ENCODE data around the gene TUBA1C.
"Not testable (repeated sequence)": the region's sequence is repeated elsewhere in the genome, so short reads cannot be mapped to it uniquely, and the experiment has no call there.

The TUBA1C gene

GRCh38 chr12:49264873-49265792 lies at the start of gene TUBA1C:
Gene TUBA1C, plus strand, starts transcription at chr12:49265082. Its CDS starts 100 bp downstream, at chr12:49265182.
- peak; percentile 90 for DNase-seq

- DNase-seq, result no peak
These were observed 45.4 kb upstream of the TUBA1C start for GRCh38 chr12:49219417-49220026.

- DNase-seq, result no peak
These were observed 43.9 kb upstream of the TUBA1C start for GRCh38 chr12:49220972-49221371.

- DNase-seq, result no peak
These were observed 41.8 kb upstream of the TUBA1C start for GRCh38 chr12:49223122-49223521.

- DNase-seq, result no peak
These were observed 41.1 kb upstream of the TUBA1C start for GRCh38 chr12:49223590-49224369.

- DNase-seq, result no peak
These were observed 39.2 kb upstream of the TUBA1C start for GRCh38 chr12:49225576-49226166.

- DNase-seq, result peak; percentile 54
These were observed 37.2 kb upstream of the TUBA1C start for GRCh38 chr12:49227713-49228112.

- no peak for DNase-seq
These were observed 36.2 kb upstream of the TUBA1C start for GRCh38 chr12:49228653-49229052.

GRCh38 chr12:49230176-49230804 lies 34.6 kb upstream of the TUBA1C start:
- DNase-seq, result peak; percentile 47

- no peak for DNase-seq
These were observed 34.1 kb upstream of the TUBA1C start for GRCh38 chr12:49230805-49231194.

GRCh38 chr12:49231878-49232655 lies 32.8 kb upstream of the TUBA1C start:
- peak; percentile 59 for DNase-seq

GRCh38 chr12:49232940-49233841 lies 31.7 kb upstream of the TUBA1C start:
- DNase-seq, result peak; percentile 93

GRCh38 chr12:49233842-49234526 lies 30.9 kb upstream of the TUBA1C start:
- peak; percentile 93 for DNase-seq

- no peak for DNase-seq
These were observed 28.5 kb upstream of the TUBA1C start for GRCh38 chr12:49236423-49236822.

- no peak for DNase-seq
These were observed 21.3 kb upstream of the TUBA1C start for GRCh38 chr12:49243631-49244030.

- DNase-seq, result no peak
These were observed 20.7 kb upstream of the TUBA1C start for GRCh38 chr12:49244176-49244575.

- no peak for DNase-seq
These were observed 13.5 kb upstream of the TUBA1C start for GRCh38 chr12:49251357-49251756.

GRCh38 chr12:49253033-49253623 lies 11.8 kb upstream of the TUBA1C start:
- no peak for DNase-seq

GRCh38 chr12:49255456-49255855 lies 9.4 kb upstream of the TUBA1C start:
- not testable (repeated sequence) for DNase-seq
